Fibroblast of the aortic adventitia (primary cell): Measurements from ENCODE around the gene UGDH. TPM values are rescaled to one million over a fixed set of nuclear protein-coding genes. Genes with fewer than 3 reads are reported as not detected.

Experiments
- DNase-seq: peaks from one replicate; pipeline ENCODE4 v3.0.0-alpha.2; 2010; ENCODE audit warnings: low read depth
- H3K4me3 ChIP-seq: 2 replicates; pipeline ENCODE4 v1.5.1; 2011; ENCODE audit warnings: low read depth, mild to moderate bottlenecking, control low read depth, low read length, moderate library complexity
- total RNA-seq: library from RNA; depleted of rRNA; stranded (reverse); fragments of >200 nt; gene quantifications from 2 replicates; pipeline ENCODE4 v1.2.3, GENCODE V29; 2012; ENCODE audit warnings: low replicate concordance
- TF ChIP-seq, protein P1 (sequence below): IDR thresholded peaks from 2 replicates; pipeline ENCODE4 v1.5.1; 2011; ENCODE audit warnings: mild to moderate bottlenecking, low read length, control low read depth, inconsistent platforms; ENCODE audit not compliant: insufficient read depth

Gene UGDH
- total RNA-seq, 1 donor: 361 TPM

DNA sequence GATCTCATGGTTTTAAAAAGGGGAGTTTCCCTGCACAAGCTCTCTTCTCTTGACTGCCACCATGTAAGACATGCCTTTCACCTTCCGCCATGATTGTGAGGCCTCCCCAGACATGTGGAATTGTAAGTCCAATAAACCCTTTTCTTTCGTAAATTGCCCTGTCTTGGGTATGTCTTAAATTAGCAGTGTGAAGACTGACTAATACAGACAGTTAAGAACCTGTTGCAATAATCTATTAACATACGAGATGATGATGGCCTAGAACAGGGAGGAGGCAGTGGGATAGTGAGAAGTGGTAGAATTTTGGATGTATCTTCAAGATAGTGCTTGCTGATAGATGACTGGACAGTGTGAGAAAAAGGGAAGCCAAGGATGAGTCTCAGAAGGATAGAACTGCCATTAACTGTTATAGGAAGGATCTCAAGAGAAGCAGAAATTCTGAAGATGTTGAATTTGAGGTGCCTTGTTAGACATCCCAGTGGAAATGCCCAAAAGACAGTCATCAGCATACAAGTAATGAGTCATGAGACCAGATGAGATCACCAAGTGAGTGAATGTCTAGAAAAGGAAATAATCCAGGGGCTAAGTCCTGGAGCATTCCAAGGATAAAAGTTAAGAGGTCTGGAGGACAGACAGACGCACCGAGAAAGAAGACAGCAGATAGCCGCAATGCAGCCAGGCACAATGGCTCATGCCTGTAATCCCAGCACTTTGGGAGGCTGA lies 38.8 kb upstream of the UGDH start:
- TF ChIP-seq, protein P1, sequence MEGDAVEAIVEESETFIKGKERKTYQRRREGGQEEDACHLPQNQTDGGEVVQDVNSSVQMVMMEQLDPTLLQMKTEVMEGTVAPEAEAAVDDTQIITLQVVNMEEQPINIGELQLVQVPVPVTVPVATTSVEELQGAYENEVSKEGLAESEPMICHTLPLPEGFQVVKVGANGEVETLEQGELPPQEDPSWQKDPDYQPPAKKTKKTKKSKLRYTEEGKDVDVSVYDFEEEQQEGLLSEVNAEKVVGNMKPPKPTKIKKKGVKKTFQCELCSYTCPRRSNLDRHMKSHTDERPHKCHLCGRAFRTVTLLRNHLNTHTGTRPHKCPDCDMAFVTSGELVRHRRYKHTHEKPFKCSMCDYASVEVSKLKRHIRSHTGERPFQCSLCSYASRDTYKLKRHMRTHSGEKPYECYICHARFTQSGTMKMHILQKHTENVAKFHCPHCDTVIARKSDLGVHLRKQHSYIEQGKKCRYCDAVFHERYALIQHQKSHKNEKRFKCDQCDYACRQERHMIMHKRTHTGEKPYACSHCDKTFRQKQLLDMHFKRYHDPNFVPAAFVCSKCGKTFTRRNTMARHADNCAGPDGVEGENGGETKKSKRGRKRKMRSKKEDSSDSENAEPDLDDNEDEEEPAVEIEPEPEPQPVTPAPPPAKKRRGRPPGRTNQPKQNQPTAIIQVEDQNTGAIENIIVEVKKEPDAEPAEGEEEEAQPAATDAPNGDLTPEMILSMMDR: no peak
- H3K4me3 ChIP-seq: no peak overlapping the region
- DNase-seq: peak; percentile 84

DNA sequence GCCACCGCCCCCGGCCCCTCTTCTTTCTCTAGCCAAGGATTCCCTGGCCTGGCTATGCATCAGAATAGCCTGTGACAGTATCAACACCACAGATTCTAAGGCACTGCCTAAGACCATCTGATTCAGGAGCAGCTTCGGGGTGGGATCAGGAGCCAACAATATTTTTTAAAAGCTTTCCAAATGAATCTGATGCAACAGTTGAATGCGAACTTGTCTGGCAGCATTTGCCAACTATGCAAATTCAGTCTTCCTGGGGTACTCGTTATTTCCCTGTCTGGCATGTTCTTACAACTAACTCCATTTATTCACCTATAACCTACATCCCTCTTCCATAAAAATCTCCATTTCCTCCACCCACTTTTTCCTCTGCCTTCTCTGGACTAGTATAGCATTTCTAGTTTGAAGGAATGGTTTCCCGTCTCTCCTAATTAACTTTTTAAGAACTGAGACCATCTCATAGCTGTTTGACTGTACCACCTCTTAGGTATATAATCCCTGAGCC lies 36.2 kb upstream of the UGDH start:
- TF ChIP-seq, protein P1: no peak
- H3K4me3 ChIP-seq: no peak overlapping the region

DNA sequence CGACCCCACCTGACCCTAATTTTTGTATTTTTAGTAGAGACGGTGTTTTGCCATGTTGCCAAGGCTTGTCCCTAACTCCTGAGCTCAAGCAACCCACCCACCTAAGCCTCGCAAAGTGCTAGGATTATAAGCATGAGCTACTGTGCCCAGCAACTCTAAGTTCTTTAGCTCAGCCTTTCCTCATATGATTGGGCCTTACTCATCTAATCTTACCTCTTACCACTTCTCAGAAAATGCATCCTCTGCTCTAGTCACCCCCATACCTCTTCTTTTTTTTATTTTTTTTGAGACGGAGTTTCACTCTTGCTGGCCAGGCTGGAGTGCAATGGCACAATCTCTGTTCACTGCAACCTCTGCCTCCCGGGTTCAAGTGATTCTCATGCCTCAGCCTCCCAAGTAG lies 35.6 kb upstream of the UGDH start:
- H3K4me3 ChIP-seq: no peak overlapping the region
- TF ChIP-seq, protein P1: no peak
- no peak for DNase-seq

More for the DNA sequence above, 36.2 kb upstream of the UGDH start:
- DNase-seq: no peak

DNA sequence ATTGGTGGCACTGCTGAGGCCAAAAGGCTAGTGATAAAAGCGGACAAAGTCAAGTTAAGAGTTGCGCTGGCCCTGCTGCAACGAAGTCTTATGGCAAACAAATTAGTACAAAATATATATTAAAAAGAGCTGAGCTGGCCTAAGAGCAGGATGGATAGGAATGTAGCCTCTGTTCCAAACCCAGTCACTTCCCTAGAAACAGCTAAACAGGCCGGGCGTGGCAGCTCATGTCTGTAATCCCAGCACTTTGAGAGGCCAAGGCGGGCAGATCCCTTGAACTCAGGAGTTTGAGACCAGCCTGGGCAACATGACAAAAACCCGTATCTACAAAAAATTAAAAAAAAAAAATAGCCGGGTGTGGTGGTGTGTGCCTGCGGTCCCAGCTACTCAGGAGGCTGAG lies 32.4 kb upstream of the UGDH start:
- DNase-seq: peak; percentile 62
- TF ChIP-seq, protein P1: no peak
- no peak overlapping the region for H3K4me3 ChIP-seq

DNA sequence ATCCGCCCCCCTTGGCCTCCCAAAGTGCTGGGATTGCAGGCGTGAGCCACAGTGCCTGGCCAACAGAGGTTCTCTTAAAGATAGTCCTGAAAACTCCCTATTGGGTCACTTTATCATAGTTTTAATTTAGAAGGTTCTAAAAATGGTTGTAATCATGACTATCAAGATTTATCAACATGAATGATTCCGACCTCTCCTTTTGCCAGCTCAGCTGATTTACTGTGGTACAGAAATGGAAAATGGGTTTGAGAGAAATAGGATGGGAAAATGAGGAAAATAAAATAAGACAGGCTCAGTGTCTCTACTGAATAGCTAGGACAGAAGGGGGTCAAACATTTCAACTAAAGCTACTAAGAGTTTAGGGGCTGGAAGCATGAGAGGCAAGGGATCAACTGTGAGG lies 28.2 kb upstream of the UGDH start:
- no peak for DNase-seq
- no peak overlapping the region for H3K4me3 ChIP-seq
- TF ChIP-seq, protein P1: no peak

DNA sequence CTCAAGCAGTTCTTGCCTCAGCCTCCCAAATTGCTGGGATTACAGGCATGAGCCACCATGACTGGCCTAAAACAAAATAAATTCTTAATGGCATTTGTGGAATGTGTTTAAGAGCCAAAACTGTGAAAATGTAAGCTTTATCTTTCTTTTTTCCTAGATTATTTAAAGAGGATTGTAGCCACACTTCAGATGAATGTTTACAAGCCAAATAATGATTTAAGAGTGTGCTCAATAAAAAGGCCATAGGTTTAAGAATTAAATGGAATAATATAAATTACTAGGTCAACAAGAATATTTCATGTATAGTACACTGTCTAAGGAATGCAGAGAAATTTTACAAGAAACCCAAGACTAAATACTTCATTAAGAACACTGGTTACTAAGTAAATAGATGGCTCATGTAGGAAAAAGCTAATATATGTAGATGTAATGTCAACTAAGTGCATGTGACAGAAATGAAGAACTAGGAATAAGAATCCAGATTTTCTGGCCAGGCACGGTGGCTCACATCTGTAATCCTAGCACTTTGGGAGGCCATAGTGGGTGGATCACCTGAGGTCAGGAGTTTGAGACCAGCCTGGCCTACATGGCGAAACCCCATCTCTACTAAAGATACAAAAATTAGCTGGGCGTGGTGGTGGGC lies 21.3 kb upstream of the UGDH start:
- DNase-seq: peak; percentile 66
- TF ChIP-seq, protein P1: no peak

More for the DNA sequence above, 21.3 kb upstream of the UGDH start:
- no peak overlapping the region for H3K4me3 ChIP-seq
